SHP77 (cell line): ENCODE measurements around the gene OR51B2.
"Not testable (repeated sequence)": the region's sequence is repeated elsewhere in the genome, so short reads cannot be mapped to it uniquely, and the experiment has no call there.

Experiments used
- DNase-seq, 2 experiments: peaks; one replicate each; lab custom pipeline; 2025; lab: John Stamatoyannopoulos, UW

The OR51B2 gene, protein sequence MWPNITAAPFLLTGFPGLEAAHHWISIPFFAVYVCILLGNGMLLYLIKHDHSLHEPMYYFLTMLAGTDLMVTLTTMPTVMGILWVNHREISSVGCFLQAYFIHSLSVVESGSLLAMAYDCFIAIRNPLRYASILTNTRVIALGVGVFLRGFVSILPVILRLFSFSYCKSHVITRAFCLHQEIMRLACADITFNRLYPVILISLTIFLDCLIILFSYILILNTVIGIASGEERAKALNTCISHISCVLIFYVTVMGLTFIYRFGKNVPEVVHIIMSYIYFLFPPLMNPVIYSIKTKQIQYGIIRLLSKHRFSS

DNA sequence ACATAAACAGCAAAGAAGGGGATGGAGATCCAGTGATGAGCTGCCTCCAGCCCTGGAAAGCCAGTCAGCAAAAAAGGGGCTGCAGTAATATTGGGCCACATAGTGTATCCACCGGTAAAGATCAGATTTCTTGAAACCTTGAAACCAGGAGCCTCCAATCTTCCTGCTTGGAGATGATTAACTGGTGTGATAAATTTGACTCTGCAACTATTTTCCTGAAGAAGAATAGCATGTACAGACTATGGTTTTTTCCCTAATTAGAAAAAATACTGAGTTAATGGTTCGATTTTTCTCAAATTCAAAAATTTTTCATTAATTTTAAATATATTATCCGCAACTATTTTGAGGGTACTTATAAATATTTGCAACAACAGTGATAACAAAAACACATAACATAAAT, at the start of gene OR51B2:
Gene OR51B2 (minus strand): TSS at position 101 of the 400 bp plus-strand sequence. CDS start 0 bp downstream, at position 101.
- DNase-seq: no peak

DNA sequence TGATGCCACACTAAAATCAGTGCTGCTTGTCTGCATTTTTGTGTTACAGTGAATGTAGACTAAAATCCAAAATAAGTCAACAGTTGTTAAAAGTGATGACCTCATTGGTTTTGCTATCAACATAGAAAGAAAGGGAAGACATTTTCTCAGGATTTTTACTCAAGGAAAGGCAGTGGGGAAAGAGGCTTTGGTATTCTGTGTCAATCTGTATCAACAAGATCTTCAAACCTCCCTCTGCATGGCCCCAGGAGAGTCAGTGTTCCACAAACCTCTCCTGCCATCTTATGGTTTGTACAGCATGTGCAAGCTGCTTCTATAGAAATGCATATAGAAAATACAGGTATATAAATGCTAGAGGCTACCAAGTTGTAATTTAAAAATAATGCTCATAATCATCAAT, 45.7 kb upstream of the OR51B2 start:
- no peak for DNase-seq

GRCh38 chr11:5368502-5369043, 44.5 kb upstream of the OR51B2 start:
- DNase-seq: no peak

DNA sequence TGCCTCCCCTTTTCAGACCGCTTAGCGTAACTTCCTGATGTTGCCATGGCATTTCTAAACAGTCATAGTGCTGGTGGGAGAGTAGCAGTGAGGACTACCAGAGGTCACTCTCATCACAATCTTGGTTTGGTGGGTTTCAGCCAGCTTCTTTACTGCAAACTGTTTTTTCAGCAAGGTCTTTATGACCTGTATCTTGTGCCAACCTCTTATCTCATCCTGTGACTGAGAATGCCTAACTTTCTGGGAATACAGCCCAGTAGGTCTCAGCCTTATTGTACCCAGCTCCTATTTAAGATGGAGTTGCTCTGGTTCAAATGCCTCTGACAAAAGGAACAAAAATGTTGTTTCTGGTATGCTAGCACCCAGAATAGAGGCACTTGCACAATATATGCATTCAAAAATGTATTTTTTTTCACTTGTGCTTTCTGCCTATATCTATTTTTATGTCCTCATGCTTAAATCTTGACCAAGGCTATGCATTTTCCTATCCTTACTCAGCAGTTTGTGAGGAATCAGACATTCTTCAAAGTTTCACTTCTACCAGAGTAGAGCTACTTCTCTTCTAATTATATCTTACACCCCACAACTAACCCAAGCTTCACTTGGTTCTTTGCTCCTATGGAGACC, 43.5 kb upstream of the OR51B2 start:
- no peak for DNase-seq

GRCh38 chr11:5366856-5367255, 42.8 kb upstream of the OR51B2 start:
- DNase-seq: no peak

GRCh38 chr11:5366365-5366764, 42.3 kb upstream of the OR51B2 start:
- DNase-seq: not testable (repeated sequence)

DNA sequence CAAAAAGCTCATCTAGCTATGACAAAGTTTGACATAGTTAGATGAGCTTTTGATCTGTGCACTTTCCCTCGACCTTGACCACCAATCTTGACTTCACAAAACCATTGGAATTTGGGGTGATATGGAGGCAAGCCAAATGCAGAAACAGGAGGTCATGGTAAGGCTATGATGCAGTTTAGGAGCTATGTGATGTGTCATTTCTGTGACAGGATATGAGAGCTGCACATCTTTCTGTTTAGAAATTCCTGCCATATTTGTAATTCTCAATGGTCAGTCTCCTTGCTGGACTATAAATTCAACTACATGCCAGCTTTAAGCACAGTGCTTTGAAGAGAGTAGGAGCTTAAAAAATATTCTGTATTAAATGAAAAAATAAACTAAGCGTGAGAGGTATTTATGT, 40.1 kb upstream of the OR51B2 start:
- no peak for DNase-seq

GRCh38 chr11:5363679-5364078, 39.6 kb upstream of the OR51B2 start:
- DNase-seq: no peak

DNA sequence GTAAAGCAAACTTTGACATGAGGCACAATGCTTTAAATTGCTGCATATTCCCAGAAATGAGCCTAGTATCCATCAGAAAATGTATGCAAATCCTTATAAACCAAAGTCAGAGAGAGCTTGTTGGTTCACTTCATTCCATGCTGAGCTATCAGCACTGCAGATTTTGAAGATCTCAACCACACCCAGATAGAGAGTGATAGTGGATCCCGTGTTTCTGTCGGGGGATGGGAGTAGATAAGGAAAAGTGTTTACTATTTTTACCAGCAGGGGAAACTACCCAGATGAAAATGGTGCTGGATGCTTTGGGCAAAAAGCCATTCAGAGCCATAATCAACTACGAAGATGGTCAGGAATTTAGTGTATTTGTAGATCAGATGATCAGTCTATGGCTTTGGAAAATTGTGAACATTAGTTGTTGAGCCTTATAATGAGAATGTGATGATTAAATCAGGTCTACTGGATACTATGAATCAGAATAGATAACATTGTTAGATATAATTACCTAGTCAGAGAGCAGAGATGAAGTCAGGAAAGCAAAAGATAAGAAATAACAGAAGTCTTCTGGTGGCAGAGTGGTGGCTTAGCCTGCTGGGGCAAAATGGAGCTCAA, 38.0 kb upstream of the OR51B2 start:
- DNase-seq: no peak

GRCh38 chr11:5356031-5356430, 31.9 kb upstream of the OR51B2 start:
- not testable (repeated sequence) for DNase-seq

GRCh38 chr11:5351208-5351607, 27.1 kb upstream of the OR51B2 start, which contains the start of gene OR51B6:
OR51B6 (plus strand) TSS chr11:5351508; CDS start chr11:5351508, 0 bp downstream.
- DNase-seq: no peak

DNA sequence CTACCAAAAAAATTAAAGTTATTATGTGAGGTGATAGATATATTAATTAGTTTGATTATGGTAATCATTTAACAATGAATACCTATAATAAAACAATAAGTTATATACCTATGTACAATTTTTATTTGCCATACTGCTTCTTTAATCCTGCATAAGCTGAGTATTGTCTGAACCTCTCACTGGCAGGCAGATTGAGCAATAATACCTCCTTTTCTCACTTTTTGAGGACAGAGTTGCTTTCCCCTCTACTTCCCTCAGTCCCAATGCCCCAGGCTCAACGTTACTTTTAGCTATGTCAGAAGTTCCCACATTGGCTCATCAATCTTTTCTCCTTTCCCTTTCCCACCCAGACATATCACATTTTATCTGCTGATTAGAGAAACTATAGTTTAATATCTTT, 25.5 kb upstream of the OR51B2 start:
- DNase-seq: no peak

- DNase-seq: no peak
Measured at GRCh38 chr11:5348551-5349194, 24.6 kb upstream of the OR51B2 start.

DNA sequence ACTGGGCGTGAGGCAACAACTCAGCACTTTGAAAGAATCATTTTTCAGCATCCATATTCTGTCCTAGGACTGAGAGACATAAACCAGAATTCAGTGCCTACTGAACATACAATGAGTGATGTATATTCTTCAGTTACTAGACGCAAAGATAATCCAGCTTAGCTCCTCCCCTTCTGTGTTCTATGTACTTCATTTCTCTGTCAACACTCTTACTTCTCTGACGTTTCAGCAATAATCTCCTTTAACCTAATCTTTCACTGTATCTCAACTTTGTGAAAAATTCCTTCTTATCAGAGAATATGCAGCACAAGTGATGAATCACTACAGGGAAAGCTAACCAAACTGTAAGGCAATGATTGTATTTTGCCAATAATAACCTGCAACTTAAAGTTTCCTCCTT, 21.7 kb upstream of the OR51B2 start:
- no peak for DNase-seq

DNA sequence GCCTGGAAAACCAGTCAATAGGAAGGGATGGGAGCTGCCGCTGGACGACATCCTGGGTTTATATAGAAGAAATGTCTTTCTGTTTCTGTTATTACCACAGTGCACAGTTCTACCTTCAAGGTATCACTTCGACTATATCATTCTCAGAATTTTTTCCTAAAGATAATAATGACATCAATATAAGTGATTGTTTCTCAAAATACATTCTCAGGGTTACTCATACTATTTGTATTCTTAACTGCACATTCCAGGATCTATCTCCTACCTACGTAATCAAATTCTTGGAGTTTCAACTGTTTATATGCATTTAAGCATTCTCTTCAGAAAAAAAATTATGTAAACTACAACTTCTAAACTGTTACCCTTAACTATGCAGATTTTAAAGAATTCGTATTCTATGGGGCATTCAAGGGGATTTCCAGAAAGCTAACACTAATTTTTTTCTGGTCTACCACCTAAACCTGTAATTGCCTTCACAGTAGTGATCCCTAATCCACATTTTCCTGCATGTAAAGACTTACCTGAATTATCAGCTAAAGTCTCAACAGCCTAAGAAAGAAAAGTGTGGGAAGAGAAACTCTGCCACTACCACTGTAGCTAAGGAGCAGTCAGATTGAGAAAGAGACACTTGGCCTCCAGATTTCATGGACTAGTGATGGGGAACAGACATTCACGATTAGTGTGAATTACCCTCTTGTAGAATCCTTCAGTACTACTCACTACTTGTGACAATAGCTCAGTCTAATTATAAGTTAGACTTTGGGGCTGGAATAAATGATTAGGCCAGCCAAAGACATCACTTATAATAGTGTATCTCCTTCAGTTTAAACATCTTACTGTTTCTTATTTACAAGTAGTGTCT, 19.6 kb upstream of the OR51B2 start, which contains the start of gene OR51B5:
Gene OR51B5 (minus strand): TSS at position 51 of the 862 bp plus-strand sequence. CDS start 0 bp downstream, at position 51.
- no peak for DNase-seq

DNA sequence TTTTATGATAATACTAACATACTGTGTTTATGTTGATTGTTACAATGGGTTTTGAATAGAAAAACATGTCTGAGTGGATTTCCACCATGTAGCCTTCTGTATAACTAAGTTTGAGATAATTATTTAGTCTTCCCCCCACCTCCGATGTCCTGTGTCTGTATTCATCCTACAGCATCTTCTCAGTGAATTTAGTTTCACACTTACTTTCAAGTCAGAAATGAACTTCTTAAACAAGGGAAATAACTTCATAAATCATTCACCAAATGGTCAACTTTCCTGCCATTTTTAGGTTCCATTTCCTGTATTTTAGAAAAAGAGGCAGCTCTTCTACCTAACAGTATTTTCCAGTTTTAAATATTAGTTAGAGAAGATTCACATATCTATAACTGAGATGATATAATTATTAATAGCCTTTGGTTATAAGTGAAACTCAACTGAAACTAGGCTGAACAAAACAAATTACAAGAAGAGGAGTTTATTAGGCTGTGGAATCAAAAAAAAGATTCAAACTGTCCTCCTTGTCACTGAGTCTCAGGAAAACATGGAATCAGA, 15.8 kb upstream of the OR51B2 start:
- no peak for DNase-seq

DNA sequence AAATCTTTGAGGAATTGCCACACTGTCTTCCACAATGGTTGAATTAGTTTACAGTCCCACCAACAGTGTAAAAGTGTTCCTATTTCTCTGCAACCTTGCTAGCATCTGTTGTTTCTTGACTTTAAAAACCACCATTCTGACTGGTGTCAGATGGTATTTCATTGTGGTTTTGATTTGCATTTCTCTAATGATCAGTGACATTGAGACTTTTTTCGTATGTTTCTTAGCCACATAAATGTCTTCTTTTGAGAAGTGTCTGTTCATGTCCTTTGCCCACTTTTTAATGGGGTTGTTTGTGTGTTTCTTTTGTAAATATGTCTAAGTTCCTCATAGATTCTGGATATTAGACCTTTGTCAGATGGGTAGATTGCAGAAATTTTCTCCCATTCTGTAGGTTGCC, 13.2 kb upstream of the OR51B2 start:
- not testable (repeated sequence) for DNase-seq

- DNase-seq: no peak
Measured at GRCh38 chr11:5336331-5336730, 12.2 kb upstream of the OR51B2 start.

- no peak for DNase-seq
Measured at GRCh38 chr11:5335170-5335569, 11.1 kb upstream of the OR51B2 start.

- DNase-seq: no peak
Measured at GRCh38 chr11:5317292-5317691, 6.8 kb downstream of the OR51B2 start.
